ENCODE measurements around the gene ACTR2. TPM values are rescaled to one million over a fixed set of nuclear protein-coding genes. Genes with fewer than 3 reads are reported as not detected.

ACTR2 gene
- total and polyA plus RNA-seq, 4 donors = 54.3 to 215 (median 147) TPM

DNA sequence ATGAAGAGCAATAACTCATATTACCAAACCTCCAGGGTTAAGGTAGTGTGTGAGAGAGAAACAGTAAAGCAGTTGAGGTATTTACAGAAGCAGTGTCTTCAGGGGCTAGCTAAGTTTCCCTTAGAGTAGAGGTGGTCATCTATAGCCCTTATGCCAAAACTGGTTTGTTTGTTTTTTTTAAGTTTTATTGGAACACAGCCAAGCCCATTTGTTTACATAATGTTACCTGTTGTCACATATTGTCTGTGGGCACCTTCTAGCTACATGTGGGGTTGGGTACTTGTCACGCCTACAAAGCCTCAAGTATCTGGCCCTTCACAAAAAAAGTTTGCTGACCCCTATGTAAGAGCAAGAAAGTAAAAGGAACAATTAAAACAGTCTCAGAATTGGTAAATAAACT lies 39.4 kb downstream of the ACTR2 start:
- H3K27me3 ChIP-seq (ENCODE audit: control insufficient read depth in 3 of 3, insufficient read depth in 3 of 3, low read length in 2 of 3) = no peaks in the 10 kb centered on the region
- no peak overlapping the region for H3K27ac ChIP-seq (ENCODE audit: low read depth in 1 of 2, low read length in 1 of 2)
- peaks cover 5 to 25% (median 11%) of the 10 kb centered on the region in 4 donors for H3K36me3 ChIP-seq (ENCODE audit: control insufficient read depth in 4 of 4, insufficient read depth in 4 of 4, low read length in 4 of 4)
- no peak overlapping the region for H3K4me3 ChIP-seq
- DNase-seq (no peak), ATAC-seq (ENCODE audit: insufficient read depth, low FRiP score) (no peak)
- peaks cover 0 to 7% (median 2%) of the 10 kb centered on the region in 5 donors for H3K4me1 ChIP-seq (ENCODE audit: control insufficient read depth in 5 of 5, insufficient read depth in 5 of 5, low read length in 5 of 5)
- no peak overlapping the region for H3K9ac ChIP-seq (ENCODE audit: insufficient read depth in 1 of 2, low read length in 2 of 2)
- H3K9me3 ChIP-seq (ENCODE audit: control insufficient read depth in 4 of 4, insufficient read depth in 3 of 4, low read length in 3 of 4) = no peaks in the 10 kb centered on the region
- 92 to 94% methylated on average over 1 of the region's 1 CpG for WGBS, 2 donors
- TF ChIP-seq, protein P1, sequence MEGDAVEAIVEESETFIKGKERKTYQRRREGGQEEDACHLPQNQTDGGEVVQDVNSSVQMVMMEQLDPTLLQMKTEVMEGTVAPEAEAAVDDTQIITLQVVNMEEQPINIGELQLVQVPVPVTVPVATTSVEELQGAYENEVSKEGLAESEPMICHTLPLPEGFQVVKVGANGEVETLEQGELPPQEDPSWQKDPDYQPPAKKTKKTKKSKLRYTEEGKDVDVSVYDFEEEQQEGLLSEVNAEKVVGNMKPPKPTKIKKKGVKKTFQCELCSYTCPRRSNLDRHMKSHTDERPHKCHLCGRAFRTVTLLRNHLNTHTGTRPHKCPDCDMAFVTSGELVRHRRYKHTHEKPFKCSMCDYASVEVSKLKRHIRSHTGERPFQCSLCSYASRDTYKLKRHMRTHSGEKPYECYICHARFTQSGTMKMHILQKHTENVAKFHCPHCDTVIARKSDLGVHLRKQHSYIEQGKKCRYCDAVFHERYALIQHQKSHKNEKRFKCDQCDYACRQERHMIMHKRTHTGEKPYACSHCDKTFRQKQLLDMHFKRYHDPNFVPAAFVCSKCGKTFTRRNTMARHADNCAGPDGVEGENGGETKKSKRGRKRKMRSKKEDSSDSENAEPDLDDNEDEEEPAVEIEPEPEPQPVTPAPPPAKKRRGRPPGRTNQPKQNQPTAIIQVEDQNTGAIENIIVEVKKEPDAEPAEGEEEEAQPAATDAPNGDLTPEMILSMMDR (IDR thresholded peaks at IDR 0.05; ENCODE audit: control extremely low read depth, extremely low read depth) = no peak

DNA sequence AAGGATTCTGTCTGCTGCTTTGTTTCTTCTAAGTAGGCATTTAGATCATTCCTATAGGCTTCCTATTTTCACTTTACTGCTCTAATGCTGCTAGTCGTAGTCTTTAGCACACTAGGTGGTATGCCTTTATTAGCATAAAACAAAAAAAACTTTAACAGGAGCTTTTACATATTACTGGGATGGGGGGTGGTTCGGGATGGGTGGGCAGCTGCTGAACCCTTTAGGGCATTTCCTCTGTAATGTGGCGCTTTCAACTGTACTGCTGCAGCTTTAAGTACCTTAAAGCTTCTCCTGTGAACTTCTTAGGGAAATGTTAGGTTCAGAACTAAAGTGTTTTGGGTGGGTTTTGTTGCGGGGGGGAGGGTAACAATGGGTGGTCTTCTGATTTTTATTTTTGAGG lies 41.3 kb downstream of the ACTR2 start:
- DNase-seq (no peak), ATAC-seq (ENCODE audit: insufficient read depth, low FRiP score) (no peak)
- Histone ChIP-seq H3K36me3 (ENCODE audit: control insufficient read depth in 4 of 4, insufficient read depth in 4 of 4, low read length in 4 of 4) (peaks cover 6 to 23% (median 16%) of the 10 kb centered on the region in 4 donors), H3K27me3 (ENCODE audit: control insufficient read depth in 3 of 3, insufficient read depth in 3 of 3, low read length in 2 of 3) (no peaks in the 10 kb centered on the region), H3K9ac (ENCODE audit: insufficient read depth in 1 of 2, low read length in 2 of 2) (no peak overlapping the region), H3K4me3 (no peak overlapping the region), H3K4me1 (ENCODE audit: control insufficient read depth in 5 of 5, insufficient read depth in 5 of 5, low read length in 5 of 5) (peaks cover 0 to 7% (median 2%) of the 10 kb centered on the region in 5 donors), H3K27ac (ENCODE audit: low read depth in 1 of 2, low read length in 1 of 2) (no peak overlapping the region), H3K9me3 (ENCODE audit: control insufficient read depth in 4 of 4, insufficient read depth in 3 of 4, low read length in 3 of 4) (no peaks in the 10 kb centered on the region)
- WGBS, 2 donors = 92 to 93% methylated on average over 4 of the region's 4 CpGs
- TF ChIP-seq, protein P1 (IDR thresholded peaks at IDR 0.05; ENCODE audit: control extremely low read depth, extremely low read depth) = no peak

DNA sequence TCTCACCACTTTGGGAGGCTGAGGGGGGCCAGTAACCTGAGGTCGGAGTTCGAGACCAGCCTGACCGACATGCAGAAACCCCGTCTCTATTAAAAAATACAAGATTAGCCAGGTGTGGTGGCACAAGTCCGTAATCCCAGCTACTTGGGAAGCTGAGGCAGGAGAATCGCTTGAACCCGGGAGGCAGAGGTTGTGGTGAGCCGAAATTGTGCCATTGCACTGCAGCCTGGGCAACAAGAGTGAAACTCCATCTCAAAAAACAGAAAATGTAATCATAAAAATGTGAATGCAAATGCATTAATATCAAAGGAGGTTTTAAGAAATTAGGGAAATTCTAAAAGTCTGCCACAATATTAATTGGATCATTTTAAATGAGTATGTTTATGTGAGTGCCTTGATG lies 45.7 kb downstream of the ACTR2 start:
- Histone ChIP-seq H3K9me3 (ENCODE audit: control insufficient read depth in 4 of 4, insufficient read depth in 3 of 4, low read length in 3 of 4) (no peaks in the 10 kb centered on the region), H3K4me3 (no peak overlapping the region), H3K4me1 (ENCODE audit: control insufficient read depth in 5 of 5, insufficient read depth in 5 of 5, low read length in 5 of 5) (peaks cover 4 to 35% (median 19%) of the 10 kb centered on the region in 5 donors), H3K36me3 (ENCODE audit: control insufficient read depth in 4 of 4, insufficient read depth in 4 of 4, low read length in 4 of 4) (peaks cover 4 to 11% (median 6%) of the 10 kb centered on the region in 4 donors), H3K27me3 (ENCODE audit: control insufficient read depth in 3 of 3, insufficient read depth in 3 of 3, low read length in 2 of 3) (no peaks in the 10 kb centered on the region), H3K27ac (ENCODE audit: low read depth in 1 of 2, low read length in 1 of 2) (no peak overlapping the region), H3K9ac (ENCODE audit: insufficient read depth in 1 of 2, low read length in 2 of 2) (no peak overlapping the region)
- 98 to 99% methylated on average over 8 of the region's 8 CpGs for WGBS, 2 donors
- ATAC-seq (ENCODE audit: insufficient read depth, low FRiP score) (no peak), DNase-seq (no peak)
- TF ChIP-seq, protein P1 (IDR thresholded peaks at IDR 0.05; ENCODE audit: control extremely low read depth, extremely low read depth) = no peak

Data from lung (tissue), 12 donors.